HG03025 (cell line): ENCODE data around the gene HSFX4.
A peak's percentile ranks its signal among the peaks of the same experiment; 100 is the strongest.
"Not testable (repeated sequence)": the region's sequence is repeated elsewhere in the genome, so short reads cannot be mapped to it uniquely, and the experiment has no call there.

ENCODE experiments used
- ATAC-seq: cut with Tn5 transposase; IDR thresholded peaks from one replicate; pipeline ENCODE4 v1.9.1; 2021; ENCODE audit warnings: mild to moderate bottlenecking, moderate library complexity; ENCODE audit not compliant: unreplicated experiment, low FRiP score

Gene HSFX4

GRCh38 chrX:149929400-149929799 lies at the start of gene HSFX4:
TSS of gene HSFX4 (plus strand) at chrX:149929573. CDS start at chrX:149929645, 72 bp downstream.
- not testable (repeated sequence) for ATAC-seq

GRCh38 chrX:149881081-149881711 lies 48.2 kb upstream of the HSFX4 start, which contains the start of gene MAGEA8:
TSS of gene MAGEA8 (plus strand) at chrX:149881183. CDS start at chrX:149884273, 3,090 bp downstream.
- ATAC-seq = no peak

- ATAC-seq = not testable (repeated sequence)
Observed at GRCh38 chrX:149890828-149891227, 38.5 kb upstream of the HSFX4 start.

- no peak for ATAC-seq
Observed at GRCh38 chrX:149898554-149898953, 30.8 kb upstream of the HSFX4 start.

GRCh38 chrX:149903889-149904748 lies 25.3 kb upstream of the HSFX4 start:
- ATAC-seq = peak; percentile 93

- ATAC-seq = no peak
Observed at GRCh38 chrX:149908308-149908707, 21.1 kb upstream of the HSFX4 start.

- no peak for ATAC-seq
Observed at GRCh38 chrX:149908727-149909126, 20.6 kb upstream of the HSFX4 start.

GRCh38 chrX:149909324-149910177 lies 19.8 kb upstream of the HSFX4 start:
- no peak for ATAC-seq

GRCh38 chrX:149910178-149910695 lies 19.1 kb upstream of the HSFX4 start:
- ATAC-seq = no peak

GRCh38 chrX:149916745-149917392 lies 12.5 kb upstream of the HSFX4 start:
- no peak for ATAC-seq

- ATAC-seq = not testable (repeated sequence)
Observed at GRCh38 chrX:149923836-149924235, 5.5 kb upstream of the HSFX4 start.

- ATAC-seq = not testable (repeated sequence)
Observed at GRCh38 chrX:149924434-149924833, 4.9 kb upstream of the HSFX4 start.

- ATAC-seq = not testable (repeated sequence)
Observed at GRCh38 chrX:149927245-149927963, 2.0 kb upstream of the HSFX4 start.

- not testable (repeated sequence) for ATAC-seq
Observed at GRCh38 chrX:149927964-149928258, 1.5 kb upstream of the HSFX4 start.

- ATAC-seq = not testable (repeated sequence)
Observed at GRCh38 chrX:149928635-149929034, 738 bp upstream of the HSFX4 start.

- not testable (repeated sequence) for ATAC-seq
Observed at GRCh38 chrX:149931355-149931754, 2.0 kb downstream of the HSFX4 start.

- ATAC-seq = not testable (repeated sequence)
Observed at GRCh38 chrX:149932150-149932549, 2.8 kb downstream of the HSFX4 start.

GRCh38 chrX:149932970-149933369 lies 3.6 kb downstream of the HSFX4 start:
- not testable (repeated sequence) for ATAC-seq

- ATAC-seq = not testable (repeated sequence)
Observed at GRCh38 chrX:149933547-149933946, 4.2 kb downstream of the HSFX4 start.
